ENCODE results near the gene NISCH. TPM values are rescaled to one million over a fixed set of nuclear protein-coding genes. Genes with fewer than 3 reads are reported as not detected.
A peak's percentile ranks its signal among the peaks of the same experiment; 100 is the strongest.

Gene NISCH
- total and polyA plus RNA-seq, 2 experiments from 2014 or later, result 58.9 to 74.5 TPM

DNA sequence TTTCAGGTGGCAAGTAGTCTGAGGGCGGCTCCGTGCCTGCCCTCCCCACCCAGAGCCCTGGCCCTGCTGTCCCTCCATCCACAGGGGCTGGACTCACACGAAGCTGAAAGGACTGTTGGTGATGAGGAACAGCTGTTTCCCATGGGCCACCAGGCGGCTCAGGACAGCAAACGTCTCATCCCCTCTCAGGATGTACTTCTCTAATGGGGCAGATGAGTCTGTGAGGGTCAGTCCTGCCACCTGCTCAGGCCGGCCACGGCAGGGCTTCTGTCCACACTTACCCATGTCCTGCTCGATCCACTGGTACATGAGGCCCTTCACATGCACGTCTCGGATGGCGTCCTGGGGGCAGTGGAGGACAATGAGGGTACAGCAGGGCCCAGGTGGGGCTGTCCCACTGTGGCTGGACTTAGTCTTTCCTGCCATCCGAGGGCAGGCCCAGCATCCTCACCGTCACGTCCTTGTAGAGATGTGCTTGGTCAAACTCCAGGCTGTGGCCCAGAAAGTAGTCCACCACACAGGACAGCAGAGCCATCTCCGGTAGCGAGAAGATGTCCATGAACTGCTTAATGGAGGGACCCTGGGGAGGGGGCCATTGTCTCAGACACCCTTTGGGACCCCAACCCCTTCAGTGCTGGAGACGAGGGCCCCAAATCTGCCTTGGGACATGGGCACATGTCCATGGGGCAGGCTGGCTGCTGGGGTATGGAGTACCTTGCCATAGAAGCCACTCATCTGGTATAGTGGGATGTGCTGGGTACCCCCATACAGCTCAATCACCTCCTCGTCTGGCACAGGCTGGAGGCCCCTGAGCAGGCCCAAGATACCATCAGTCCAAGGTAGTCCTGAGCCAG lies 72.6 kb downstream of the NISCH start:
- H3K27me3 ChIP-seq, result no peaks in the 10 kb centered on the region
- no peaks in the 10 kb centered on the region for H3K9me2 ChIP-seq (replicated peaks; ENCODE audit: insufficient read depth)
- peaks cover 5% of the 10 kb centered on the region for H4K20me1 ChIP-seq (ENCODE audit: insufficient read depth, poor library complexity, severe bottlenecking)
- H3K36me3 ChIP-seq (replicated peaks; ENCODE audit: insufficient read depth, low read depth), result no peaks in the 10 kb centered on the region
- H3K4me3 ChIP-seq, result no peak overlapping the region
- H2AFZ ChIP-seq, result no peak overlapping the region
- 94% methylated on average over 18 of the region's 18 CpGs for WGBS (ENCODE audit: low lambda C conversion rate, missing lambda C conversion rate)
- peaks cover 36% of the 10 kb centered on the region for H3K79me2 ChIP-seq
- H3K27ac ChIP-seq, result no peak overlapping the region
- DNase-seq (ENCODE audit: low spot score), result no peak
- H3K9me3 ChIP-seq (ENCODE audit: low read depth), result no peaks in the 10 kb centered on the region
- no peak overlapping the region for H3K4me2 ChIP-seq
- TF ChIP-seq EZH2 (IDR thresholded peaks at IDR 0.05; ENCODE audit: borderline replicate concordance) (no peak), EZH2phosphoT487 (IDR thresholded peaks at IDR 0.05; ENCODE audit: low read depth, severe bottlenecking, unreplicated experiment) (no peak)
- TF ChIP-seq, protein P1, sequence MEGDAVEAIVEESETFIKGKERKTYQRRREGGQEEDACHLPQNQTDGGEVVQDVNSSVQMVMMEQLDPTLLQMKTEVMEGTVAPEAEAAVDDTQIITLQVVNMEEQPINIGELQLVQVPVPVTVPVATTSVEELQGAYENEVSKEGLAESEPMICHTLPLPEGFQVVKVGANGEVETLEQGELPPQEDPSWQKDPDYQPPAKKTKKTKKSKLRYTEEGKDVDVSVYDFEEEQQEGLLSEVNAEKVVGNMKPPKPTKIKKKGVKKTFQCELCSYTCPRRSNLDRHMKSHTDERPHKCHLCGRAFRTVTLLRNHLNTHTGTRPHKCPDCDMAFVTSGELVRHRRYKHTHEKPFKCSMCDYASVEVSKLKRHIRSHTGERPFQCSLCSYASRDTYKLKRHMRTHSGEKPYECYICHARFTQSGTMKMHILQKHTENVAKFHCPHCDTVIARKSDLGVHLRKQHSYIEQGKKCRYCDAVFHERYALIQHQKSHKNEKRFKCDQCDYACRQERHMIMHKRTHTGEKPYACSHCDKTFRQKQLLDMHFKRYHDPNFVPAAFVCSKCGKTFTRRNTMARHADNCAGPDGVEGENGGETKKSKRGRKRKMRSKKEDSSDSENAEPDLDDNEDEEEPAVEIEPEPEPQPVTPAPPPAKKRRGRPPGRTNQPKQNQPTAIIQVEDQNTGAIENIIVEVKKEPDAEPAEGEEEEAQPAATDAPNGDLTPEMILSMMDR (IDR thresholded peaks at IDR 0.05; ENCODE audit: poor library complexity), result no peak
- H3K4me1 ChIP-seq (ENCODE audit: insufficient read depth), result peaks cover 38% of the 10 kb centered on the region

DNA sequence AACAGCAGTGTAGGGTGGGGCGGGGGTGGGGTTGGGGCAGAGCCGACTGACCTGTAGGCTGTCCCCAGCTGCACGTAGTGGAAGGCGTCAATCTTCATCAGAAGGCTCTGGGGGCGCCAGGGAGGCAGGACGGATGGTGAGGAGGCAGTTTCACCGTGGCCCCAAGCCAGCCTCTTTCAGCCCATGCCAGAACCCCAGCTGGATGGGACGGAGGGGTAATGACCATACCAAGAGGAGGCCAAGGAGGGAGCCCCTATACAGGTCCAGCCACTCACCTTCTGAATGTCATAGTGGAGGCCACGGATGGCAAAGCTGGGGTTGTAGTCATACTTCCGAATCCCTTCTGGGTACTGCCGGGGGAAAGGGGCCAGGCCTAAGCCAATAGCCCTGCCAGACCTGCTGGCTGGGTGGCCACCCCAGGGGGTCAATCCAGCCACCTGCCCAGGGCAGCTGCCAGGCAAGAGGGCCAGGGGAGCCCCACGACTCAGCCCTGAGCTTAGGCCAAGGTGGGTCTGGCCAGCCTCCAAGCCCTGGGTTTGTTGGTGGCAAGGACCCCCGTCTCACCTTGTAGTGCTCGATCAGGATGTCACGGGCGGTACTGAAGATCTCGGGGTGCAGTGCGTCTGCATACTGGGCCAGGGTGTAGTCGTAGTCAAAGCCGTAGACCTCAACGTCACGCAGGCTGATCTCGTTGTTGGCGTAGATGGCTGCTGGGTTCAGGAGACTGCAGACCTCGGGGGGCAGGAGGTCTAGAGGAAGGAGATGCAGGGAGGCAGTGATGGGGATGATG lies 73.4 kb downstream of the NISCH start:
- H3K9me3 ChIP-seq (ENCODE audit: low read depth), result no peaks in the 10 kb centered on the region
- H3K4me3 ChIP-seq, result no peak overlapping the region
- DNase-seq (ENCODE audit: low spot score), result no peak
- H3K36me3 ChIP-seq (replicated peaks; ENCODE audit: insufficient read depth, low read depth), result no peaks in the 10 kb centered on the region
- peaks cover 5% of the 10 kb centered on the region for H4K20me1 ChIP-seq (ENCODE audit: insufficient read depth, poor library complexity, severe bottlenecking)
- 96% methylated on average over 25 of the region's 25 CpGs for WGBS (ENCODE audit: low lambda C conversion rate, missing lambda C conversion rate)
- H3K9me2 ChIP-seq (replicated peaks; ENCODE audit: insufficient read depth), result no peaks in the 10 kb centered on the region
- H3K27me3 ChIP-seq, result no peaks in the 10 kb centered on the region
- H3K4me1 ChIP-seq (ENCODE audit: insufficient read depth), result peaks cover 38% of the 10 kb centered on the region
- H3K79me2 ChIP-seq, result peaks cover 40% of the 10 kb centered on the region
- H2AFZ ChIP-seq, result no peak overlapping the region
- TF ChIP-seq EZH2 (IDR thresholded peaks at IDR 0.05; ENCODE audit: borderline replicate concordance), result no peak
- TF ChIP-seq, protein P1 (IDR thresholded peaks at IDR 0.05; ENCODE audit: poor library complexity), result no peak
- no peak overlapping the region for H3K27ac ChIP-seq
- no peak overlapping the region for H3K4me2 ChIP-seq

DNA sequence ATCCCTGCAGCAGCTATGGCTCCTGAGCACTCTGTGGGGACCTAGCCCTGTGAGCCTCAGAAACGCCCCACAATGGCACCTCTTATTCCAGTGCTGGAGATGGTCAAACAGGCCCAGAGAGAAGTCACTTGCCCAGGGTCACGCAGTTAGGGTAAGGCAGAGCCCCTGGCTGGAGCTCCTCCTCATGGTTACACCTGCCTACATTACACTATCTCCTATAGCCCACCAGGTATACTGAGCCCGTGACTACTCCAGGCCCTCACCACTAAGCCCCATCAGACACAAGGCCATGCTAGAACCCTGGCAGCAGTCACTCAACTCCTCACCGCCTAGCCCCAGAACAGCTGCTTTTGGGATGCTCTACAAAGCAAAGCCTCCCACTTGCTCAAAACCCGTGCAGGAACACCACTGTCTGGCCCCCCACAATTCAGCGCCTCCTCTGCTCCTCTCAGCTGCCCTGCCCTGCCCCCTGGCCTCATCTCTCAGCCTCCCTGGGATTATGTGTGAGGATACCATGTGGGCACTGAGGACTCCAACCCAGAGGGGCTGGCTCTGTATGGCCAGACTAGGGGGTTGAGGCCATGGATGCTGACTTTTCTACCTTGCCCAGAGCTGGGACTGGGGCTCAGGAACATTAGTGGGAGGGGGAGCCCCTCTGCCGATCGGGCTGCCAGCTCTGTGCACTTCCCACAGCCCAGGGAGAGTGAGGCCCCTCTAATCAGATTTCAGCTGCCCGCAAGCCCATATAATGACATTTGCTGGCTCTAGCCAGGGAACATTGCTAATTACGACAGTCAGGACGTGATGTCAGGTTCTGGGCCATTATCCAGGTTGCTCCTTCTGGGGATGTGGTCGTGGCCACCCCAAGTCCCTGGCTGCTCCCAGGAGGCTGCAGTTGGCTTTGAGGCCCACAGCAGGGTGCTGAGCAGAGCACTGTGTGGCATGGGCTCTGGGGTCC lies 74.3 kb downstream of the NISCH start:
- 79% methylated on average over 12 of the region's 12 CpGs for WGBS (ENCODE audit: low lambda C conversion rate, missing lambda C conversion rate)
- H3K9me2 ChIP-seq (replicated peaks; ENCODE audit: insufficient read depth), result no peaks in the 10 kb centered on the region
- no peak overlapping the region for H3K4me3 ChIP-seq
- no peaks in the 10 kb centered on the region for H3K9me3 ChIP-seq (ENCODE audit: low read depth)
- peaks cover 48% of the 10 kb centered on the region for H3K79me2 ChIP-seq
- DNase-seq (ENCODE audit: low spot score), result no peak
- H4K20me1 ChIP-seq (ENCODE audit: insufficient read depth, poor library complexity, severe bottlenecking), result peaks cover 5% of the 10 kb centered on the region
- H2AFZ ChIP-seq, result no peak overlapping the region
- peaks cover 41% of the 10 kb centered on the region for H3K4me1 ChIP-seq (ENCODE audit: insufficient read depth)
- no peaks in the 10 kb centered on the region for H3K36me3 ChIP-seq (replicated peaks; ENCODE audit: insufficient read depth, low read depth)
- no peaks in the 10 kb centered on the region for H3K27me3 ChIP-seq
- H3K27ac ChIP-seq, result peak overlapping the region; percentile 62
- no peak for TF ChIP-seq EZH2phosphoT487 (IDR thresholded peaks at IDR 0.05; ENCODE audit: low read depth, severe bottlenecking, unreplicated experiment)
- TF ChIP-seq EZH2 (IDR thresholded peaks at IDR 0.05; ENCODE audit: borderline replicate concordance), result no peak
- TF ChIP-seq, protein P1 (IDR thresholded peaks at IDR 0.05; ENCODE audit: poor library complexity), result no peak
- H3K4me2 ChIP-seq, result peak overlapping the region; percentile 94
